Right lobe of liver (tissue), 6 donors: ENCODE results near the gene HOXA4. TPM values are rescaled to one million over a fixed set of nuclear protein-coding genes. Genes with fewer than 3 reads are reported as not detected.

ENCODE experiments used
- ATAC-seq, 4 donors: fragments of 200-7000 bp; cut with Tn5 transposase; one replicate each; pipeline ENCODE4 v1.9.1; 2020; ENCODE audit warnings: mild to moderate bottlenecking in 4 of 4, moderate library complexity in 4 of 4
- DNase-seq, 3 donors: peaks; one replicate each; pipeline ENCODE4 v3.0.0-alpha.2; 2020
- H3K27ac ChIP-seq, 3 donors: fragments of 200-600 bp; one replicate each; pipeline ENCODE4 v1.8.0; 2022
- H3K27me3 ChIP-seq, 2 donors: fragments of 200-600 bp; one replicate each; pipeline ENCODE4 v1.8.0; 2022
- H3K36me3 ChIP-seq, 4 donors: fragments of 200-600 bp; sonication (generic) in 1 of 4; one replicate each; pipeline versions ENCODE4 v1.5.1 to v1.8.0; 2017 to 2022; ENCODE audit warnings: control low read depth in 1 of 4
- H3K4me1 ChIP-seq, 4 donors: fragments of 200-600 bp; sonication (generic) in 1 of 4; one replicate each; pipeline versions ENCODE4 v1.5.1 to v1.8.0; 2017 to 2022; ENCODE audit warnings: control low read depth in 1 of 4
- H3K4me3 ChIP-seq, 3 donors: fragments of 200-600 bp; one replicate each; pipeline ENCODE4 v1.8.0; 2022
- H3K9me3 ChIP-seq, 4 donors: fragments of 200-600 bp; sonication (generic) in 1 of 4; one replicate each; pipeline versions ENCODE4 v1.5.1 to v1.8.0; 2017 to 2022; ENCODE audit warnings: control low read depth in 1 of 4
- POLR2A ChIP-seq: fragments of 450-650 bp; IDR thresholded peaks from one replicate; pipeline ENCODE4 v1.6.1; 2017; ENCODE audit warnings: antibody characterized with exemption, mild to moderate bottlenecking
- whole genome bisulfite sequencing: methylation state at CpG from one replicate; pipeline ENCODE4 v1.1.6; 2018; ENCODE audit warnings: low coverage, low lambda C conversion rate; ENCODE audit not compliant: insufficient coverage; ENCODE audit errors: missing lambda C conversion rate; 5-methylcytosine and 5-hydroxymethylcytosine counted together
- intact Hi-C, 2 donors: fragments of 100-400 bp; cut with DNase I; formaldehyde crosslinking; loops; one replicate each; pipeline versions ENCODE4 v1.11.2 to v1.14.1; 2022
- total RNA-seq, 6 experiments: library from RNA; depleted of rRNA in 2 of 6; stranded (reverse); fragments of >200 nt in 2 of 6; fragmentation: NEBNext Ultra II Directional in 3 of 6; extraction: Animal tissue kit (Norgen Biotek cat#: 25700) in 3 of 6; gene quantifications; one replicate each; pipeline versions ENCODE4 v1.1.0 to v1.2.4, GENCODE V29; 2016 to 2023
- TF ChIP-seq, protein P1 (sequence below), 4 donors: fragments of 200-600 bp in 3 of 4; fragments of 450-650 bp in 1 of 4; IDR thresholded peaks; one replicate each; pipeline versions ENCODE4 v1.5.1 to v1.8.0; 2016 to 2022; ENCODE audit warnings: antibody characterized with exemption in 4 of 4, mild to moderate bottlenecking in 2 of 4
- donor health status: DM: no; HTN: yes; CAD: no.
- donor health status: DM: no; HTN: no; CAD: no.
- donor health status: DM: no; HTN: no; CAD: no.
- donor health status: DM: no; HTN: yes; CAD: no.
- donor health status: DM: no; HTN: yes; CAD: no.

The HOXA4 gene
- total RNA-seq, 6 experiments from 2014 or later, result 0.55 to 1.6 (median 0.75) TPM; not detected in 1

DNA sequence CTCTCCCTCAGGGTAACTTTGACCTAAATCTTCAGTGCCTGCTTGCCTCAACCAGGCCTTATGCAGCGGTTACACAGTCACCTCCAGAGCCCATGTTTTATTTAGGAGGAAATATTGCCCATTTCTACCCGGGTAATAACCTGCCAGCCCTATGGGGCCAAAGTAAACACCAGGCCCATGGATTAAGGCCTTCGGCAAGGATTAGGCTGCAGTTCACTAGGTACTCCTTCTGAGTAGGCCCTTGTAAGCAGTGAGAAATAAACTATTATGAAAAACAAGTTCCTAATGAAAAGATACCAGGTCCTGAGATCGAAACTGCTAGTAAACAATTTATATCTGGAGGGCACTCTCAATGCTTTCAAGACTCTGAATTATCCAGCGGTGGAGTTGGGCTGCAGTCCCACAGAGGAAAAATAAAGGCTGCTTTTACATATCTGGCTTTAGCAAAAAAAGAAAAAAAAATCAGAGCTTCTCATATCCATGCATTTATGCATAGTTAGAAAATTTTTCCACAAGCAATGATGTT lies 47.3 kb upstream of the HOXA4 start:
- peaks cover 0 to 14% (median 0%) of the 10 kb centered on the region in 4 donors for H3K4me1 ChIP-seq
- WGBS, result 65% methylated on average over 5 of the region's 5 CpGs
- no peak overlapping the region for H3K4me3 ChIP-seq
- DNase-seq, result no peak
- H3K36me3 ChIP-seq, result no peaks in the 10 kb centered on the region
- no peak for ATAC-seq
- intact Hi-C loops, result no loop called here
- H3K27me3 ChIP-seq, result peaks cover 54 to 90% of the 10 kb centered on the region in 2 donors
- H3K27ac ChIP-seq, result no peak overlapping the region
- no peak for TF ChIP-seq POLR2A
- TF ChIP-seq, protein P1, sequence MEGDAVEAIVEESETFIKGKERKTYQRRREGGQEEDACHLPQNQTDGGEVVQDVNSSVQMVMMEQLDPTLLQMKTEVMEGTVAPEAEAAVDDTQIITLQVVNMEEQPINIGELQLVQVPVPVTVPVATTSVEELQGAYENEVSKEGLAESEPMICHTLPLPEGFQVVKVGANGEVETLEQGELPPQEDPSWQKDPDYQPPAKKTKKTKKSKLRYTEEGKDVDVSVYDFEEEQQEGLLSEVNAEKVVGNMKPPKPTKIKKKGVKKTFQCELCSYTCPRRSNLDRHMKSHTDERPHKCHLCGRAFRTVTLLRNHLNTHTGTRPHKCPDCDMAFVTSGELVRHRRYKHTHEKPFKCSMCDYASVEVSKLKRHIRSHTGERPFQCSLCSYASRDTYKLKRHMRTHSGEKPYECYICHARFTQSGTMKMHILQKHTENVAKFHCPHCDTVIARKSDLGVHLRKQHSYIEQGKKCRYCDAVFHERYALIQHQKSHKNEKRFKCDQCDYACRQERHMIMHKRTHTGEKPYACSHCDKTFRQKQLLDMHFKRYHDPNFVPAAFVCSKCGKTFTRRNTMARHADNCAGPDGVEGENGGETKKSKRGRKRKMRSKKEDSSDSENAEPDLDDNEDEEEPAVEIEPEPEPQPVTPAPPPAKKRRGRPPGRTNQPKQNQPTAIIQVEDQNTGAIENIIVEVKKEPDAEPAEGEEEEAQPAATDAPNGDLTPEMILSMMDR (IDR thresholded peaks at IDR 0.05), result no peak
- H3K9me3 ChIP-seq, result no peaks in the 10 kb centered on the region

- no peak overlapping the region for H3K27ac ChIP-seq
- DNase-seq (peak in 1 of 3 donors; percentile 39), ATAC-seq (no peak)
- TF ChIP-seq, protein P1 (IDR thresholded peaks at IDR 0.05), result no peak
- TF ChIP-seq POLR2A, result no peak
- 51% methylated on average over 14 of the region's 22 CpGs for WGBS
- intact Hi-C loops, result no loop called here
- H3K4me3 ChIP-seq, result no peak overlapping the region
- no peaks in the 10 kb centered on the region for H3K36me3 ChIP-seq
- peaks cover 0 to 14% (median 0%) of the 10 kb centered on the region in 4 donors for H3K4me1 ChIP-seq
- no peaks in the 10 kb centered on the region for H3K9me3 ChIP-seq
- H3K27me3 ChIP-seq, result peaks cover 50 to 91% of the 10 kb centered on the region in 2 donors
Observed at GRCh38 chr7:27176962-27177794, 46.6 kb upstream of the HOXA4 start.

DNA sequence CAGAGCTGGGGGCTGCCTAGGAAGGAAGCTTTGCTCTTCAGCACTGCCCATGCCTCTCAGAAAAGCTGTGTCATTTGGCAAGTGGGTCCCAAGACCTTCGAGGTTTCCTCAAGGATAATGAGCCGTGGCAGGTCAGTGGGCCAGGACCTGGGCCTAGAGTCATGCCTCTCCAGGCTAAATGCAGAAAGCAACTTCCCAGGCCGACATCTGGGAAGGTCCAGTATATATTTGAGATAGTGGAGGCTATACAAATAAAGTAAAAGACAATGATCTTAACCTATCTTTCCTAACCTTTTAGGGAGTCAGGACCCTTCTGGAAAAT lies 45.9 kb upstream of the HOXA4 start:
- 39% methylated on average over 3 of the region's 3 CpGs for whole genome bisulfite sequencing
- DNase-seq (no peak), ATAC-seq (no peak)
- intact Hi-C loops, result no loop called here
- no peak overlapping the region for H3K4me3 ChIP-seq
- H3K9me3 ChIP-seq, result no peaks in the 10 kb centered on the region
- H3K4me1 ChIP-seq, result peaks cover 0 to 14% (median 0%) of the 10 kb centered on the region in 4 donors
- peaks cover 54 to 93% of the 10 kb centered on the region in 2 donors for H3K27me3 ChIP-seq
- TF ChIP-seq, protein P1 (IDR thresholded peaks at IDR 0.05), result no peak
- TF ChIP-seq POLR2A, result no peak
- H3K36me3 ChIP-seq, result no peaks in the 10 kb centered on the region
- H3K27ac ChIP-seq, result no peak overlapping the region

DNA sequence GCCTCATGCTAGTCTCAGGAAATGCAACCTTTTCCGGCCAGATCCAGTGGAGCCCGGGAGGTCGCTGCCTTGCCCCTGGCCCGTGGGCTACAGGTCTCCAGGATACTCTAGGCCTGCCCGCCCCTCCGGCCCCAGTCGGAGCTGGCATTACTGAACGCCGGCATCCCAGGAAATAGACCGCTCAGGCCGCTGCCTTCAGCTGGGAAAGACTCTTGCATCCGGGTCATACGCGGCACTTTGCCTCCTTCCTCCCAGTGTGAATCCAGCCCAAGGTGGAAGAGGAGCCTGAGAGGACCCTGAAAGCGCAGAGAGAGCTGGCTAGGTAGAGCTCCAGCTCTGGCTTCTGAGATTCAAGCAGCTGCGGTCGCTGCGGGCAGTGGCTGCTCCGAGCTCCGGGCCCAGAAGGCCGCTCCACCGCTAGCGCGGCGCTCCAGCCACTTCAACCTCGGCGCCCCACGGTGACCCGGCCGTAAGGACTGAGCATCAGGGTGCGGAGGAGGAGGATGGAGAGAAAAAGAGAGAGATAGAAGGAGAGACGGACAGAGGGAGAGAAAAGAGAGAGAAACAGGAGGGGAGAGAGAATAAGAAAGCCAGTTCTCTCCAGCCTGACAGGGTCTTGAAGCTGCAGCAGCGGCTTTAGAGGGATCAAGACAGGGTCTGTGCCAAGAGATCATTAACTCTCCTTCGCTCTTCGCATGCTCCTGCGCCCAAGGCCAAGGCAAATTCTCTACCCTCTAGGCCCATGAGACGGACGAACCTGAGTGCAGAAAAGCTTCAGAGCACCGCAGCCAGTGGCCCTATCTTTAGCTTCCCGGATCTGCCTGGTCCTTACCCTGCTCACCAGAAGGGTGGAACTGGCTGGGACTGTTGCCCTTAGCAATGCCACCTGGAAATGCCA lies 45.3 kb upstream of the HOXA4 start:
- Histone ChIP-seq H3K27me3 (peaks cover 54 to 97% of the 10 kb centered on the region in 2 donors), H3K4me1 (peaks cover 0 to 14% (median 0%) of the 10 kb centered on the region in 4 donors), H3K4me3 (no peak overlapping the region), H3K9me3 (no peaks in the 10 kb centered on the region), H3K36me3 (no peaks in the 10 kb centered on the region), H3K27ac (no peak overlapping the region)
- TF ChIP-seq POLR2A, result no peak
- TF ChIP-seq, protein P1 (IDR thresholded peaks at IDR 0.05), result no peak
- WGBS, result 23% methylated on average over 28 of the region's 40 CpGs
- no peak for ATAC-seq
- intact Hi-C loops, result no loop called here
- peak in 2 of 3 donors; percentile 35 to 52 for DNase-seq
